WI38 (cell line): ENCODE results near the gene ZBTB44.

Source experiments
- H3K4me3 ChIP-seq: 2 replicates; pipeline ENCODE4 v1.5.1; 2011; ENCODE audit warnings: low read depth, mild to moderate bottlenecking, control low read depth, low read length
- TF ChIP-seq, protein P1 (sequence below): IDR thresholded peaks from 2 replicates; pipeline ENCODE4 v1.5.1; 2012; ENCODE audit warnings: low read depth, mild to moderate bottlenecking, control low read depth, low read length

Gene ZBTB44

GRCh38 chr11:130310622-130311021 lies 4.1 kb downstream of the ZBTB44 start:
- TF ChIP-seq, protein P1, sequence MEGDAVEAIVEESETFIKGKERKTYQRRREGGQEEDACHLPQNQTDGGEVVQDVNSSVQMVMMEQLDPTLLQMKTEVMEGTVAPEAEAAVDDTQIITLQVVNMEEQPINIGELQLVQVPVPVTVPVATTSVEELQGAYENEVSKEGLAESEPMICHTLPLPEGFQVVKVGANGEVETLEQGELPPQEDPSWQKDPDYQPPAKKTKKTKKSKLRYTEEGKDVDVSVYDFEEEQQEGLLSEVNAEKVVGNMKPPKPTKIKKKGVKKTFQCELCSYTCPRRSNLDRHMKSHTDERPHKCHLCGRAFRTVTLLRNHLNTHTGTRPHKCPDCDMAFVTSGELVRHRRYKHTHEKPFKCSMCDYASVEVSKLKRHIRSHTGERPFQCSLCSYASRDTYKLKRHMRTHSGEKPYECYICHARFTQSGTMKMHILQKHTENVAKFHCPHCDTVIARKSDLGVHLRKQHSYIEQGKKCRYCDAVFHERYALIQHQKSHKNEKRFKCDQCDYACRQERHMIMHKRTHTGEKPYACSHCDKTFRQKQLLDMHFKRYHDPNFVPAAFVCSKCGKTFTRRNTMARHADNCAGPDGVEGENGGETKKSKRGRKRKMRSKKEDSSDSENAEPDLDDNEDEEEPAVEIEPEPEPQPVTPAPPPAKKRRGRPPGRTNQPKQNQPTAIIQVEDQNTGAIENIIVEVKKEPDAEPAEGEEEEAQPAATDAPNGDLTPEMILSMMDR, result no peak
- no peak overlapping the region for H3K4me3 ChIP-seq

DNA sequence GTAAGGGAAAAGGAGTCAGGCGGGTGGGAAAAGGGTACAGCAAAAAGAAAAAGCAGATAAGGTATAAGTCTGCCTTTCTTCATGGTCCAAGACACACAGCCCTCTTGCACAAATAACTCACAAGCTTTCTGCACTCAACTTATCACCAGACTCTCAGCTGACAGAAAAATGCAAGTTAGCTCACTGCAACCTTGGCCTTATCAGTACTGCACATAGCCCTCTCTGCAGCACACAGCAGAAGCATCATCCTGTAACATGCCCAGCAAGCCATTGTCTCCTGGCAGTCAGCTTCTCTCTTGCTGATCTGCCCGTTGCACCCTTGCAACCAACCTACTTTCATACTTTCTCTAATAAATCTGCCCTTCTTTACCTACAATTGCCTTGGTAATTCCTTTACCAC lies 5.8 kb downstream of the ZBTB44 start:
- no peak overlapping the region for H3K4me3 ChIP-seq
- TF ChIP-seq, protein P1, result no peak

GRCh38 chr11:130308059-130308458 lies 6.7 kb downstream of the ZBTB44 start:
- TF ChIP-seq, protein P1, result no peak
- no peak overlapping the region for H3K4me3 ChIP-seq

- TF ChIP-seq, protein P1, result no peak
- no peak overlapping the region for H3K4me3 ChIP-seq
These were observed 10.1 kb downstream of the ZBTB44 start for GRCh38 chr11:130304651-130305050.

DNA sequence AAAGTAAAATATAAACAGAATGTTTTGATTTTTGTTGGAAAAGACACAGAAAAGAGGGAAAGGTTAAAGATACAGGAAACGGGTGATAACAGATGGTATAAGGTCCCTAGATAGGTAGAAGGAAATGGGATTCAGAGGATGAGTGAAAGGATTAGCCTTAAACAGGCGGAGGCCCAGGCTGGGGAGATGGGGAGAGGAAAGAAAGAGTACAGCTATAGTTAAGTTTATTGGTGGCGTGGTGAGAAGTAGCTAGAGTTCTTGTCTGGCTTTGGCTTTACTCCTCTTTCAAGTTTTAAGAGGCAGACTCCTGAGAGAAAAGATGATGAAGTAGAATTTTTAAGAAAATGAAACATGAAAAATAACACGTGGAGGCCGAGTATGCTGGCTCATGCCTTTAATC lies 13.7 kb downstream of the ZBTB44 start:
- H3K4me3 ChIP-seq, result no peak overlapping the region
- TF ChIP-seq, protein P1, result no peak

DNA sequence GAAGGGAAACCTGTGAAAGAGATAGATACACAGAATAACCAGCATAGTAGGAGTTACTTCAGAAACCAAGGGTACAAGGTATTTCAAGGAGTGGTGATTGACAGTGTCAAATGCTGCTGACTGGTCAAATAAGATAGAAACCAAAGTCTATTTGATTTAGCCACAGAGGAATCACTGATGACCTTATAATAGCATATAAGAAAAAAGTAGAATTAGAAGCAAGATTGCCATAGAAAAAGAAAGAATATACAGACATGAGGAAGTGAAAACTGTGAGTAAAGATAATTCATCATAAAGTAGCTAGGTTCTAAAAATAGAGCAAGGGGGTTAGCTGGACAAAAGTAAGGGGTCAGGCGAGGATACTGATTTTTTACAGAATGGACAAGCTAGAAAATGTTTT lies 14.2 kb downstream of the ZBTB44 start:
- TF ChIP-seq, protein P1, result no peak
- no peak overlapping the region for H3K4me3 ChIP-seq

GRCh38 chr11:130299978-130300377 lies 14.7 kb downstream of the ZBTB44 start:
- no peak overlapping the region for H3K4me3 ChIP-seq
- TF ChIP-seq, protein P1, result no peak
